Measurements from ENCODE around the gene ADGRG1.

ADGRG1 gene

GRCh38 chr16:57694725-57695679, 66.6 kb downstream of the ADGRG1 start, which contains the start of gene DRC7:
Gene DRC7, plus strand, starts transcription at chr16:57694806. Its CDS starts 3,144 bp downstream, at chr16:57697950.
- TF ChIP-seq REST (IDR thresholded peaks at IDR 0.05; ENCODE audit: insufficient read depth in 1 of 2, low read depth in 2 of 2, low read length in 2 of 2) (no peak), TAF1 (IDR thresholded peaks at IDR 0.05; ENCODE audit: borderline replicate concordance, insufficient read depth, low read length) (no peak), POLR2AphosphoS5 (IDR thresholded peaks at IDR 0.05; ENCODE audit: low read depth, low read length) (no peak), SIN3A (IDR thresholded peaks at IDR 0.05; ENCODE audit: borderline replicate concordance, insufficient read depth, low read length) (no peak), FOXP2 (optimal IDR thresholded peaks at IDR 0.05; ENCODE audit: borderline replicate concordance, extremely low read depth, extremely low read length, insufficient read depth) (no peak)

- TF ChIP-seq SIN3A (IDR thresholded peaks at IDR 0.05; ENCODE audit: borderline replicate concordance, insufficient read depth, low read length), result no peak
- TF ChIP-seq FOXP2 (optimal IDR thresholded peaks at IDR 0.05; ENCODE audit: borderline replicate concordance, extremely low read depth, extremely low read length, insufficient read depth), result no peak
- no peak for TF ChIP-seq TAF1 (IDR thresholded peaks at IDR 0.05; ENCODE audit: borderline replicate concordance, insufficient read depth, low read length)
- TF ChIP-seq POLR2AphosphoS5 (IDR thresholded peaks at IDR 0.05; ENCODE audit: low read depth, low read length), result no peak
- TF ChIP-seq REST (IDR thresholded peaks at IDR 0.05; ENCODE audit: insufficient read depth in 1 of 2, low read depth in 2 of 2, low read length in 2 of 2), result no peak
Measured at GRCh38 chr16:57695680-57696069, 67.2 kb downstream of the ADGRG1 start.

- TF ChIP-seq POLR2AphosphoS5 (IDR thresholded peaks at IDR 0.05; ENCODE audit: low read depth, low read length), result no peak
- no peak for TF ChIP-seq TAF1 (IDR thresholded peaks at IDR 0.05; ENCODE audit: borderline replicate concordance, insufficient read depth, low read length)
- no peak for TF ChIP-seq FOXP2 (optimal IDR thresholded peaks at IDR 0.05; ENCODE audit: borderline replicate concordance, extremely low read depth, extremely low read length, insufficient read depth)
- no peak for TF ChIP-seq SIN3A (IDR thresholded peaks at IDR 0.05; ENCODE audit: borderline replicate concordance, insufficient read depth, low read length)
- no peak for TF ChIP-seq REST (IDR thresholded peaks at IDR 0.05; ENCODE audit: insufficient read depth in 1 of 2, low read depth in 2 of 2, low read length in 2 of 2)
Measured at GRCh38 chr16:57696240-57696639, 67.8 kb downstream of the ADGRG1 start.

GRCh38 chr16:57697896-57698537, 69.6 kb downstream of the ADGRG1 start:
- TF ChIP-seq SIN3A (IDR thresholded peaks at IDR 0.05; ENCODE audit: borderline replicate concordance, insufficient read depth, low read length) (no peak), REST (IDR thresholded peaks at IDR 0.05; ENCODE audit: insufficient read depth in 1 of 2, low read depth in 2 of 2, low read length in 2 of 2) (no peak), POLR2AphosphoS5 (IDR thresholded peaks at IDR 0.05; ENCODE audit: low read depth, low read length) (no peak), FOXP2 (optimal IDR thresholded peaks at IDR 0.05; ENCODE audit: borderline replicate concordance, extremely low read depth, extremely low read length, insufficient read depth) (no peak), TAF1 (IDR thresholded peaks at IDR 0.05; ENCODE audit: borderline replicate concordance, insufficient read depth, low read length) (no peak)

Data from PFSK-1 (cell line).